IMR-90 (cell line): ENCODE measurements around the gene TIMM21. TPM values are rescaled to one million over a fixed set of nuclear protein-coding genes. Genes with fewer than 3 reads are reported as not detected.

Source experiments
- ATAC-seq: fragments of 200-7000 bp; cut with Tn5 transposase; 2 replicates; pipeline ENCODE4 v1.9.1; 2020; ENCODE audit warnings: low read depth, mild to moderate bottlenecking, moderate library complexity
- BruUV-seq: library from RNA; stranded (reverse); fragments of 400-500 nt; replicated peaks from 2 replicates; lab custom pipeline; 2021; lab: Mats Ljungman, UMichigan
- CTCF ChIA-PET: fragments of 300-600 bp; formaldehyde crosslinking; extraction: SDS; loops from one replicate; lab custom pipeline; 2021; ENCODE audit warnings: antibody characterized with exemption; lab: Yijun Ruan, JAX
- POLR2A ChIA-PET: fragments of 300-600 bp; sonication (Branson Sonifier 250); formaldehyde crosslinking; loops from one replicate; lab custom pipeline; 2022; ENCODE audit warnings: antibody characterized with exemption; ENCODE audit not compliant: unreplicated experiment; lab: Charles Lee
- DNase-seq: peaks from one replicate; pipeline ENCODE4 v3.0.0; 2013
- H2AFZ ChIP-seq: replicated peaks from 2 replicates; pipeline ENCODE3; 2013; ENCODE audit warnings: low read length, mild to moderate bottlenecking; ENCODE audit not compliant: poor library complexity
- H2AK5ac ChIP-seq: 2 replicates; pipeline ENCODE4 v1.6.1; 2013; ENCODE audit warnings: low read depth, low read length, inconsistent platforms
- H2AK9ac ChIP-seq: replicated peaks from 2 replicates; pipeline ENCODE3; 2013; ENCODE audit warnings: mild to moderate bottlenecking, low read depth, low read length, moderate library complexity; ENCODE audit not compliant: poor library complexity
- H2BK120ac ChIP-seq: 2 replicates; pipeline ENCODE4 v1.6.1; 2013; ENCODE audit warnings: low read depth, low read length, inconsistent platforms
- H2BK15ac ChIP-seq: 3 replicates; pipeline ENCODE4 v1.6.1; 2013; ENCODE audit warnings: low read depth, low read length, inconsistent platforms
- H2BK20ac ChIP-seq: 2 replicates; pipeline ENCODE4 v1.6.1; 2013; ENCODE audit warnings: low read depth, mild to moderate bottlenecking, inconsistent platforms, low read length, moderate library complexity
- H2BK5ac ChIP-seq: 2 replicates; pipeline ENCODE4 v1.6.1; 2013; ENCODE audit warnings: mild to moderate bottlenecking, low read depth, low read length, inconsistent platforms; ENCODE audit not compliant: poor library complexity, severe bottlenecking
- H3K14ac ChIP-seq: replicated peaks from 2 replicates; pipeline ENCODE4 v1.6.1; 2013; ENCODE audit warnings: low read depth, low read length, inconsistent platforms
- H3K18ac ChIP-seq: 2 replicates; pipeline ENCODE4 v1.6.1; 2013; ENCODE audit warnings: low read depth, low read length, control low read depth
- H3K23ac ChIP-seq: 2 replicates; pipeline ENCODE4 v1.6.1; 2013; ENCODE audit warnings: low read depth, low read length, inconsistent platforms
- H3K27ac ChIP-seq: 2 replicates; pipeline ENCODE4 v1.5.1; 2013; ENCODE audit warnings: mild to moderate bottlenecking, control low read depth, low read length; ENCODE audit not compliant: insufficient read depth
- H3K27me3 ChIP-seq: 2 replicates; pipeline ENCODE4 v1.6.1; 2013; ENCODE audit warnings: low read length; ENCODE audit not compliant: control insufficient read depth, insufficient read depth
- H3K36me3 ChIP-seq: 2 replicates; pipeline ENCODE4 v1.6.1; 2013; ENCODE audit warnings: low read length, mixed read lengths; ENCODE audit not compliant: control insufficient read depth, insufficient read depth
- H3K4ac ChIP-seq: 2 replicates; pipeline ENCODE4 v1.6.1; 2013; ENCODE audit warnings: low read depth, low read length, inconsistent platforms
- H3K4me1 ChIP-seq: 2 replicates; pipeline ENCODE4 v1.6.1; 2013; ENCODE audit warnings: low read length, mixed read lengths; ENCODE audit not compliant: control insufficient read depth, insufficient read depth
- H3K4me2 ChIP-seq: 2 replicates; pipeline ENCODE4 v1.6.1; 2013; ENCODE audit warnings: low read depth, mild to moderate bottlenecking, control low read depth, low read length, moderate library complexity
- H3K4me3 ChIP-seq: 2 replicates; pipeline ENCODE4 v1.5.1; 2013; ENCODE audit warnings: low read depth, mild to moderate bottlenecking, control low read depth, low read length, moderate library complexity; ENCODE audit not compliant: insufficient read depth
- H3K56ac ChIP-seq: 2 replicates; pipeline ENCODE4 v1.6.1; 2013; ENCODE audit warnings: low read length, inconsistent platforms; ENCODE audit not compliant: insufficient read depth; ENCODE audit errors: extremely low read depth
- H3K79me1 ChIP-seq, 2 experiments: 2 replicates each; pipeline ENCODE4 v1.6.1; 2013; ENCODE audit warnings: low read length in 2 of 2, inconsistent platforms in 1 of 2, low read depth in 1 of 2
- H3K9ac ChIP-seq: 2 replicates; pipeline ENCODE4 v1.6.1; 2013; ENCODE audit warnings: low read depth, low read length, control low read depth
- H3K9me1 ChIP-seq: 2 replicates; pipeline ENCODE4 v1.6.1; 2013; ENCODE audit warnings: low read length, inconsistent platforms; ENCODE audit not compliant: insufficient read depth
- H3K9me3 ChIP-seq: 2 replicates; pipeline ENCODE4 v1.6.1; 2013; ENCODE audit warnings: low read length; ENCODE audit not compliant: control insufficient read depth, insufficient read depth
- H4K20me1 ChIP-seq: 2 replicates; pipeline ENCODE4 v1.6.1; 2013; ENCODE audit warnings: low read length, inconsistent platforms; ENCODE audit not compliant: insufficient read depth
- H4K5ac ChIP-seq: 2 replicates; pipeline ENCODE4 v1.6.1; 2013; ENCODE audit warnings: mild to moderate bottlenecking, low read depth, low read length, control low read depth
- H4K8ac ChIP-seq, 2 experiments: 2 replicates each; pipeline ENCODE4 v1.6.1; 2013; ENCODE audit warnings: low read depth in 2 of 2, low read length in 2 of 2, control low read depth in 1 of 2, inconsistent platforms in 1 of 2
- H4K91ac ChIP-seq: 2 replicates; pipeline ENCODE4 v1.6.1; 2013; ENCODE audit warnings: low read depth, low read length, inconsistent platforms; ENCODE audit not compliant: insufficient read depth
- BHLHE40 ChIP-seq: fragments of 150-350 bp; IDR thresholded peaks from 2 replicates; pipeline ENCODE4 v1.6.1; 2016; ENCODE audit warnings: mild to moderate bottlenecking, low read depth, low read length
- CEBPB ChIP-seq: IDR thresholded peaks from 2 replicates; pipeline ENCODE4 v1.6.1; 2012; ENCODE audit warnings: low read depth, low read length, improper control_type of control experiment
- RAD21 ChIP-seq: IDR thresholded peaks from 2 replicates; pipeline ENCODE4 v1.6.1; 2012; ENCODE audit warnings: low read length, improper control_type of control experiment
- RCOR1 ChIP-seq: IDR thresholded peaks from 2 replicates; pipeline ENCODE4 v1.6.1; 2012; ENCODE audit warnings: mild to moderate bottlenecking, low read length, improper control_type of control experiment; ENCODE audit not compliant: insufficient replicate concordance
- USF2 ChIP-seq: fragments of 150-350 bp; IDR thresholded peaks from 2 replicates; pipeline ENCODE4 v1.6.1; 2017; ENCODE audit warnings: mild to moderate bottlenecking, antibody characterized with exemption, low read length, low read depth
- WGBS, 2 experiments: methylation state at CpG; one replicate each; pipeline versions ENCODE4 v1.1.5 to v1.1.7; 2013; ENCODE audit warnings: missing lambda C conversion rate in 2 of 2; ENCODE audit not compliant: insufficient read length in 1 of 2; ENCODE audit errors: extremely low coverage in 2 of 2; 5-methylcytosine and 5-hydroxymethylcytosine counted together
- dilution Hi-C: fragments of 300-500 bp; cut with HindIII; formaldehyde crosslinking; loops from one replicate; pipeline ENCODE4 v1.14.3; 2018; ENCODE audit warnings: low sequenced_read_pairs; ENCODE audit not compliant: unreplicated experiment
- in situ Hi-C: fragments of 300-500 bp; cut with MboI; formaldehyde crosslinking; loops from 3 replicates; pipeline ENCODE4 v1.14.3; 2019; ENCODE audit warnings: low sequenced_read_pairs, inconsistent platforms, mixed read lengths
- intact Hi-C: fragments of 100-400 bp; cut with micrococcal nuclease; formaldehyde crosslinking; loops from 2 replicates; pipeline ENCODE4 v1.10.0; 2022
- polyA plus RNA-seq, 3 experiments: library from polyadenylated mRNA; depleted of rRNA; stranded (reverse); fragments of >200 nt; gene quantifications; 2 replicates each; pipeline ENCODE4 v1.2.3, GENCODE V29; 2012; ENCODE audit warnings: low replicate concordance in 1 of 3
- total RNA-seq: library from RNA; depleted of rRNA; stranded (reverse); fragments of >200 nt; gene quantifications from 2 replicates; pipeline ENCODE4 v1.2.3, GENCODE V29; 2012

TIMM21 gene
- total and polyA plus RNA-seq, 2 of the 4 experiments (the other 2 are of a cell fraction) = 42.8 to 52.7 TPM

GRCh38 chr18:74146756-74147155, 1.6 kb upstream of the TIMM21 start:
- H4K20me1 ChIP-seq = no peaks in the 10 kb centered on the region
- peak; percentile 92 for DNase-seq
- H2BK5ac ChIP-seq = peak overlapping the region; percentile 99
- peak overlapping the region; percentile 92 for H2AK5ac ChIP-seq
- H3K23ac ChIP-seq = peak overlapping the region; percentile 90
- H4K8ac ChIP-seq = peak overlapping the region; percentile 45 to 93
- peak overlapping the region; percentile 56 for H3K4me3 ChIP-seq
- dilution Hi-C loops = no loop called here
- H3K56ac ChIP-seq = peak overlapping the region; percentile 50; the same call in 1 of the 2 replicates
- peak overlapping the region; percentile 99 for H3K27ac ChIP-seq
- peak overlapping the region; percentile 95 for H2AFZ ChIP-seq
- intact Hi-C loops = loop anchor here (1.0 to 10.0 kb wide), 2 partner anchors 44 to 462 kb away; no protein-coding TSS in a partner anchor
- H2BK120ac ChIP-seq = peak overlapping the region; percentile 97
- TF ChIP-seq RCOR1 (peak; percentile 88), CEBPB (peak; percentile 44; the same call in 1 of the 2 replicates), BHLHE40 (no peak), RAD21 (no peak), USF2 (no peak)
- H3K9me3 ChIP-seq = no peaks in the 10 kb centered on the region
- no peaks in the 10 kb centered on the region for H3K27me3 ChIP-seq
- peaks cover 12% of the 10 kb centered on the region for H3K4me1 ChIP-seq
- H3K9me1 ChIP-seq = peaks cover 7% of the 10 kb centered on the region
- no peaks in the 10 kb centered on the region; the same call in 1 of the 2 replicates for H3K36me3 ChIP-seq
- POLR2A ChIA-PET = no interaction called here
- in situ Hi-C loops = no loop called here
- peak overlapping the region; percentile 66 for H2AK9ac ChIP-seq
- peak overlapping the region; percentile 94 for H3K4me2 ChIP-seq
- CTCF ChIA-PET = no interaction called here
- H4K91ac ChIP-seq = peak overlapping the region; percentile 89
- peak overlapping the region; percentile 97 for H2BK20ac ChIP-seq
- H3K4ac ChIP-seq = peak overlapping the region; percentile 95
- BruUV-seq = no TSS peak
- H3K79me1 ChIP-seq = peaks cover 12 to 27% of the 10 kb centered on the region in 2 experiments; a peak in 3 of 4 replicates
- peak; percentile 34 for ATAC-seq
- peak overlapping the region; percentile 82 for H3K14ac ChIP-seq
- H2BK15ac ChIP-seq = peak overlapping the region; percentile 92; the same call in 1 of the 3 replicates
- H3K9ac ChIP-seq = peak overlapping the region; percentile 38
- H4K5ac ChIP-seq = peak overlapping the region; percentile 96
- 14% methylated on average over 1 of the region's 3 CpGs; no CpG with 5 or more reads in 1 of the 2 experiments for WGBS, 2 experiments
- H3K18ac ChIP-seq = peak overlapping the region; percentile 96
